H9 (cell line): ENCODE measurements around the gene RNF217. TPM values are rescaled to one million over a fixed set of nuclear protein-coding genes. Genes with fewer than 3 reads are reported as not detected.

Experiments used
- DNase-seq: peaks from one replicate; pipeline ENCODE4 v3.0.0-alpha.2; 2017
- H2AFZ ChIP-seq: one replicate; pipeline ENCODE4 v1.6.1; 2013; ENCODE audit warnings: mild to moderate bottlenecking, low read length, control low read depth, moderate library complexity
- H2AK5ac ChIP-seq: 2 replicates; pipeline ENCODE4 v1.6.1; 2013; ENCODE audit warnings: low read length, control low read depth, mixed read lengths; ENCODE audit not compliant: insufficient read length
- H2BK120ac ChIP-seq: one replicate; pipeline ENCODE4 v1.6.1; 2013; ENCODE audit warnings: low read depth, mild to moderate bottlenecking, low read length, control low read depth, inconsistent platforms; ENCODE audit not compliant: poor library complexity, severe bottlenecking
- H2BK12ac ChIP-seq: 2 replicates; pipeline ENCODE4 v1.6.1; 2013; ENCODE audit warnings: low read length, control low read depth, mixed read lengths, low read depth; ENCODE audit not compliant: insufficient read length
- H2BK15ac ChIP-seq: 2 replicates; pipeline ENCODE4 v1.6.1; 2013; ENCODE audit warnings: low read depth, low read length, control low read depth
- H2BK20ac ChIP-seq: one replicate; pipeline ENCODE4 v1.6.1; 2013; ENCODE audit warnings: low read depth, mild to moderate bottlenecking, low read length, control low read depth, inconsistent platforms; ENCODE audit not compliant: poor library complexity, severe bottlenecking
- H2BK5ac ChIP-seq: 2 replicates; pipeline ENCODE4 v1.6.1; 2013; ENCODE audit warnings: low read length, control low read depth, mixed read lengths; ENCODE audit not compliant: insufficient read length
- H3K14ac ChIP-seq: 2 replicates; pipeline ENCODE4 v1.6.1; 2013; ENCODE audit warnings: low read length, control low read depth; ENCODE audit not compliant: insufficient read depth
- H3K18ac ChIP-seq: 2 replicates; pipeline ENCODE4 v1.6.1; 2013; ENCODE audit warnings: low read depth, mild to moderate bottlenecking, mixed read lengths, low read length, control low read depth; ENCODE audit not compliant: insufficient read length
- H3K23ac ChIP-seq: 2 replicates; pipeline ENCODE4 v1.6.1; 2013; ENCODE audit warnings: low read length, control low read depth, mixed read lengths, low read depth; ENCODE audit not compliant: insufficient read length
- H3K23me2 ChIP-seq: 2 replicates; pipeline ENCODE4 v1.6.1; 2013; ENCODE audit warnings: low read depth, mild to moderate bottlenecking, mixed read lengths, low read length, control low read depth; ENCODE audit not compliant: insufficient read length, poor library complexity, severe bottlenecking
- H3K27ac ChIP-seq: 2 replicates; pipeline ENCODE4 v1.5.1; 2013; ENCODE audit warnings: low read length, control low read depth, mixed read lengths, low read depth; ENCODE audit not compliant: insufficient read length
- H3K27me3 ChIP-seq: 2 replicates; pipeline ENCODE4 v1.6.1; 2013; ENCODE audit warnings: low read length, control low read depth, inconsistent platforms; ENCODE audit not compliant: insufficient read depth
- H3K4ac ChIP-seq: 2 replicates; pipeline ENCODE4 v1.6.1; 2013; ENCODE audit warnings: low read depth, mild to moderate bottlenecking, control low read depth, inconsistent platforms, low read length, moderate library complexity
- H3K4me1 ChIP-seq: 2 replicates; pipeline ENCODE4 v1.6.1; 2013; ENCODE audit warnings: low read length, control low read depth, inconsistent platforms; ENCODE audit not compliant: insufficient read depth
- H3K4me2 ChIP-seq: 2 replicates; pipeline ENCODE4 v1.6.1; 2013; ENCODE audit warnings: low read length, control low read depth, mixed read lengths; ENCODE audit not compliant: insufficient read length, insufficient read depth
- H3K56ac ChIP-seq: 2 replicates; pipeline ENCODE4 v1.6.1; 2013; ENCODE audit warnings: low read depth, mild to moderate bottlenecking, mixed read lengths, low read length, control low read depth; ENCODE audit not compliant: insufficient read length
- H3K79me1 ChIP-seq: 2 replicates; pipeline ENCODE4 v1.6.1; 2013; ENCODE audit warnings: low read depth, mild to moderate bottlenecking, moderate library complexity, low read length, control low read depth, inconsistent platforms; ENCODE audit not compliant: insufficient read depth, poor library complexity, severe bottlenecking
- H3K79me2 ChIP-seq: 2 replicates; pipeline ENCODE4 v1.6.1; 2013; ENCODE audit warnings: low read length, control low read depth, inconsistent platforms; ENCODE audit not compliant: insufficient read depth
- H3K9ac ChIP-seq: 2 replicates; pipeline ENCODE4 v1.6.1; 2013; ENCODE audit warnings: low read length, control low read depth, mixed read lengths; ENCODE audit not compliant: insufficient read length; ENCODE audit errors: extremely low read depth
- H3K9me3 ChIP-seq: one replicate; pipeline ENCODE4 v1.6.1; 2013; ENCODE audit warnings: low read depth, low read length, inconsistent platforms; ENCODE audit not compliant: control insufficient read depth
- H3T11ph ChIP-seq: one replicate; pipeline ENCODE4 v1.6.1; 2013; ENCODE audit warnings: mild to moderate bottlenecking, low read length, control low read depth, inconsistent platforms
- H4K20me1 ChIP-seq: one replicate; pipeline ENCODE4 v1.6.1; 2013; ENCODE audit not compliant: control insufficient read depth, insufficient read length, insufficient read depth
- H4K5ac ChIP-seq: 2 replicates; pipeline ENCODE4 v1.6.1; 2013; ENCODE audit warnings: low read depth, mild to moderate bottlenecking, mixed read lengths, low read length, control low read depth; ENCODE audit not compliant: insufficient read length
- H4K8ac ChIP-seq: replicated peaks from 2 replicates; pipeline ENCODE4 v1.6.1; 2013; ENCODE audit warnings: low read length, control low read depth, mixed read lengths, low read depth; ENCODE audit not compliant: insufficient read length
- H4K91ac ChIP-seq: 2 replicates; pipeline ENCODE4 v1.6.1; 2013; ENCODE audit warnings: low read depth, mild to moderate bottlenecking, moderate library complexity, mixed read lengths, low read length, control low read depth; ENCODE audit not compliant: insufficient read length
- H3K27ac Mint-ChIP-seq, 3 experiments: 2 replicates in 2 of 3; 3 replicates in 1 of 3; pipeline ENCODE4 v1.8.0; 2020 to 2021; ENCODE audit warnings: mixed read lengths in 3 of 3, mild to moderate bottlenecking in 1 of 3, moderate library complexity in 1 of 3
- H3K27me3 Mint-ChIP-seq: 2 replicates; pipeline ENCODE4 v1.8.0; 2021; ENCODE audit warnings: low read depth, mild to moderate bottlenecking, moderate library complexity, mixed read lengths
- H3K36me3 Mint-ChIP-seq, 3 experiments: 2 replicates in 2 of 3; 3 replicates in 1 of 3; pipeline ENCODE4 v1.8.0; 2020 to 2021; ENCODE audit warnings: low read depth in 3 of 3, mixed read lengths in 3 of 3; ENCODE audit not compliant: insufficient read depth in 1 of 3
- H3K4me1 Mint-ChIP-seq, 2 experiments: 2 replicates each; pipeline ENCODE4 v1.8.0; 2020; ENCODE audit warnings: mixed read lengths in 2 of 2
- H3K4me3 Mint-ChIP-seq, 2 experiments: 2 replicates in 1 of 2; 3 replicates in 1 of 2; pipeline ENCODE4 v1.8.0; 2020 to 2021; ENCODE audit warnings: mild to moderate bottlenecking in 2 of 2, mixed read lengths in 2 of 2, moderate library complexity in 1 of 2
- H3K9me3 Mint-ChIP-seq, 2 experiments: 2 replicates in 1 of 2; 3 replicates in 1 of 2; pipeline ENCODE4 v1.8.0; 2020; ENCODE audit warnings: mild to moderate bottlenecking in 2 of 2, mixed read lengths in 2 of 2, moderate library complexity in 1 of 2
- CTCF ChIP-seq: fragments of 200-600 bp; sonication (generic); conservative IDR thresholded peaks from 3 replicates; pipeline ENCODE4 v1.8.0; 2021; ENCODE audit warnings: antibody characterized with exemption, mild to moderate bottlenecking
- total RNA-seq: library from RNA; stranded (reverse); gene quantifications from 2 replicates; pipeline ENCODE4 v1.2.1, GENCODE V29; 2021

The RNF217 gene
- total RNA-seq, 1 experiment from 2014 or later = 9.6 TPM

GRCh38 chr6:125086716-125087115 lies 124.5 kb downstream of the RNF217 start:
- H2BK12ac ChIP-seq = no peak overlapping the region
- H3K4me1 Mint-ChIP-seq = peaks cover 0 to 3% of the 10 kb centered on the region in 2 experiments; a peak in 1 of 4 replicates

More at GRCh38 chr6:125086716-125087115, 124.5 kb downstream of the RNF217 start:
- H3K79me2 ChIP-seq = no peaks in the 10 kb centered on the region
- H3K9ac ChIP-seq = no peak overlapping the region
- H3K9me3 ChIP-seq = no peaks in the 10 kb centered on the region
- no peak overlapping the region for H2BK120ac ChIP-seq
- Mint-ChIP-seq H3K36me3 (no peaks in the 10 kb centered on the region), H3K4me3 (no peak overlapping the region), H3K27ac (peak overlapping the region in 2 of 3 experiments; percentile 2 to 25; a peak in 3 of 7 replicates), H3K27me3 (no peaks in the 10 kb centered on the region), H3K9me3 (no peaks in the 10 kb centered on the region)
- no peak overlapping the region for H3K27ac ChIP-seq
- no peak overlapping the region for H4K8ac ChIP-seq
- H4K91ac ChIP-seq = no peak overlapping the region
- H2BK15ac ChIP-seq = no peak overlapping the region
- H2AK5ac ChIP-seq = no peak overlapping the region
- no peak overlapping the region for H3K4ac ChIP-seq
- H2BK20ac ChIP-seq = no peak overlapping the region
- H3K23me2 ChIP-seq = no peaks in the 10 kb centered on the region
- no peaks in the 10 kb centered on the region for H3K79me1 ChIP-seq
- no peak overlapping the region for H2BK5ac ChIP-seq
- no peak overlapping the region for H3K23ac ChIP-seq
- DNase-seq = no peak
- no peak overlapping the region for H3K4me2 ChIP-seq
- no peak overlapping the region for H3K14ac ChIP-seq
- no peak overlapping the region for H3K18ac ChIP-seq
- no peaks in the 10 kb centered on the region for H3K27me3 ChIP-seq
- no peaks in the 10 kb centered on the region for H4K20me1 ChIP-seq
- H3K56ac ChIP-seq = no peak overlapping the region
- H3K4me1 ChIP-seq = no peaks in the 10 kb centered on the region
- no peak for TF ChIP-seq CTCF
- H2AFZ ChIP-seq = no peak overlapping the region
- H3T11ph ChIP-seq = no peak overlapping the region
- H4K5ac ChIP-seq = no peak overlapping the region
